Erythroblast (primary cell): Measurements from ENCODE around the gene ZNF446.
"Not testable (repeated sequence)": the region's sequence is repeated elsewhere in the genome, so short reads cannot be mapped to it uniquely, and the experiment has no call there.

Experiments used
- DNase-seq, 2 experiments: peaks; one replicate each; lab custom pipeline; 2025; lab: John Stamatoyannopoulos, UW
- GATA1 ChIP-seq: IDR thresholded peaks from 2 replicates; pipeline ENCODE4 v1.6.1; 2011; ENCODE audit warnings: low read depth, mild to moderate bottlenecking, control low read depth, low read length, moderate library complexity
- POLR2A ChIP-seq: IDR thresholded peaks from 2 replicates; pipeline ENCODE4 v1.6.1; 2011; ENCODE audit warnings: mild to moderate bottlenecking, low read length

The ZNF446 gene

GRCh38 chr19:58499021-58499927 is 23.1 kb downstream of the ZNF446 start:
- no peak for TF ChIP-seq GATA1
- TF ChIP-seq POLR2A: peak; percentile 65
- DNase-seq: peak; percentile 99 to 100

- DNase-seq: no peak
- TF ChIP-seq GATA1: no peak
- TF ChIP-seq POLR2A: no peak
Measured at GRCh38 chr19:58500242-58500641, 24.1 kb downstream of the ZNF446 start.

GRCh38 chr19:58507602-58508223 is 31.6 kb downstream of the ZNF446 start:
- DNase-seq: not testable (repeated sequence)

- TF ChIP-seq POLR2A (no peak), GATA1 (no peak)
- DNase-seq: peak; percentile 69 to 88
Measured at GRCh38 chr19:58509731-58510083, 33.6 kb downstream of the ZNF446 start.

- DNase-seq: no peak
- TF ChIP-seq POLR2A (no peak), GATA1 (no peak)
Measured at GRCh38 chr19:58510084-58510862, 34.1 kb downstream of the ZNF446 start.

GRCh38 chr19:58511353-58512208 is 35.4 kb downstream of the ZNF446 start, which contains the start of gene SLC27A5:
SLC27A5 (minus strand) TSS chr19:58511992; CDS start chr19:58511955, 37 bp downstream.
- DNase-seq: no peak
- TF ChIP-seq POLR2A: no peak

GRCh38 chr19:58513213-58513693 is 37.1 kb downstream of the ZNF446 start:
- DNase-seq: no peak
- TF ChIP-seq GATA1 (no peak), POLR2A (no peak)

- peak; percentile 96 to 97 for DNase-seq
- TF ChIP-seq GATA1 (no peak), POLR2A (peak; percentile 70)
Measured at GRCh38 chr19:58513694-58514563, 37.8 kb downstream of the ZNF446 start.

- DNase-seq: no peak
- no peak for TF ChIP-seq GATA1
- no peak for TF ChIP-seq POLR2A
Measured at GRCh38 chr19:58514564-58515022, 38.4 kb downstream of the ZNF446 start.

- DNase-seq: no peak
- TF ChIP-seq GATA1 (no peak), POLR2A (no peak)
Measured at GRCh38 chr19:58515259-58515658, 39.1 kb downstream of the ZNF446 start.

- no peak for DNase-seq
- TF ChIP-seq GATA1 (no peak), POLR2A (no peak)
Measured at GRCh38 chr19:58516246-58516836, 40.2 kb downstream of the ZNF446 start.
